GM13976 (cell line): ENCODE data around the gene SMARCA4.

Experiments
- DNase-seq: peaks from one replicate; pipeline ENCODE4 v3.0.0; 2012; ENCODE audit warnings: low spot score
- in situ Hi-C: fragments of 300-500 bp; cut with MboI; formaldehyde crosslinking; loops from one replicate; pipeline ENCODE4 v1.12.0; 2022; ENCODE audit warnings: low sequenced_read_pairs, mixed read lengths, inconsistent platforms; ENCODE audit not compliant: unreplicated experiment
- TF ChIP-seq, protein P1 (sequence below): IDR thresholded peaks from 2 replicates; pipeline ENCODE4 v1.5.1; 2012; ENCODE audit warnings: borderline replicate concordance, mild to moderate bottlenecking; ENCODE audit not compliant: insufficient read depth; ENCODE audit errors: extremely low read depth, missing control alignments, control extremely low read depth

SMARCA4 gene

DNA sequence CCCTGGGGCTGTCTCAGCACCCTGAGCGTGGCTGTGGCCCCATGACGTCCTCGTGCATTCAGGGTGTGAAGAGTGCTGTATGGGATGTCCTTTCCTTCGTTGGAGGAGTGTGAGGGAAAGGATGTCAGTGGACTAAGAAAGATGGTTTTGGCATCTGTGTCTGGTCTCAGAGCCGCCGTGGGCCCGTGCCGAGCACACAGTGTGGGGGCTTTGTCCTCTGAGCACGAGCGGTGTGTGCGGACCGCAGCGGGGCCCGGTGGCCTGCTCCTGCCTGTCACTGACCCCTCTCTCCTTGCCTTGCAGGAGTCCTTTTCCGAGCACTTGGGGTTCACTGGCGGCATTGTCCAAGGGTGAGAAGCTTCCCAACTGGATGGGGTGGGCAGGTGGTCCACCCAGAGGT, 65.2 kb downstream of the SMARCA4 start:
- in situ Hi-C loops, result no loop called here
- no peak for DNase-seq
- TF ChIP-seq, protein P1, sequence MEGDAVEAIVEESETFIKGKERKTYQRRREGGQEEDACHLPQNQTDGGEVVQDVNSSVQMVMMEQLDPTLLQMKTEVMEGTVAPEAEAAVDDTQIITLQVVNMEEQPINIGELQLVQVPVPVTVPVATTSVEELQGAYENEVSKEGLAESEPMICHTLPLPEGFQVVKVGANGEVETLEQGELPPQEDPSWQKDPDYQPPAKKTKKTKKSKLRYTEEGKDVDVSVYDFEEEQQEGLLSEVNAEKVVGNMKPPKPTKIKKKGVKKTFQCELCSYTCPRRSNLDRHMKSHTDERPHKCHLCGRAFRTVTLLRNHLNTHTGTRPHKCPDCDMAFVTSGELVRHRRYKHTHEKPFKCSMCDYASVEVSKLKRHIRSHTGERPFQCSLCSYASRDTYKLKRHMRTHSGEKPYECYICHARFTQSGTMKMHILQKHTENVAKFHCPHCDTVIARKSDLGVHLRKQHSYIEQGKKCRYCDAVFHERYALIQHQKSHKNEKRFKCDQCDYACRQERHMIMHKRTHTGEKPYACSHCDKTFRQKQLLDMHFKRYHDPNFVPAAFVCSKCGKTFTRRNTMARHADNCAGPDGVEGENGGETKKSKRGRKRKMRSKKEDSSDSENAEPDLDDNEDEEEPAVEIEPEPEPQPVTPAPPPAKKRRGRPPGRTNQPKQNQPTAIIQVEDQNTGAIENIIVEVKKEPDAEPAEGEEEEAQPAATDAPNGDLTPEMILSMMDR, result no peak

- TF ChIP-seq, protein P1, result no peak
- in situ Hi-C loops, result no loop called here
- DNase-seq, result no peak
Observed at GRCh38 chr19:11027381-11027780, 66.6 kb downstream of the SMARCA4 start.

- in situ Hi-C loops, result no loop called here
- no peak for DNase-seq
- TF ChIP-seq, protein P1, result no peak
Observed at GRCh38 chr19:11028146-11028545, 67.3 kb downstream of the SMARCA4 start.

- TF ChIP-seq, protein P1, result no peak
- DNase-seq, result no peak
- in situ Hi-C loops, result loop anchor here (10.0 kb wide), 1 partner anchor 93 kb away; no protein-coding TSS in a partner anchor
Observed at GRCh38 chr19:11031421-11032070, 70.7 kb downstream of the SMARCA4 start.

GRCh38 chr19:11033251-11033650, 72.4 kb downstream of the SMARCA4 start:
- DNase-seq, result no peak
- TF ChIP-seq, protein P1, result no peak
- in situ Hi-C loops, result loop anchor here (10.0 kb wide), 1 partner anchor 92 kb away; no protein-coding TSS in a partner anchor

- in situ Hi-C loops, result loop anchor here (10.0 kb wide), 1 partner anchor 91 kb away; no protein-coding TSS in a partner anchor
- TF ChIP-seq, protein P1, result no peak
- DNase-seq, result no peak
Observed at GRCh38 chr19:11033763-11034162, 72.9 kb downstream of the SMARCA4 start.
